ENCODE measurements around the gene SAMD1.

Gene SAMD1

DNA sequence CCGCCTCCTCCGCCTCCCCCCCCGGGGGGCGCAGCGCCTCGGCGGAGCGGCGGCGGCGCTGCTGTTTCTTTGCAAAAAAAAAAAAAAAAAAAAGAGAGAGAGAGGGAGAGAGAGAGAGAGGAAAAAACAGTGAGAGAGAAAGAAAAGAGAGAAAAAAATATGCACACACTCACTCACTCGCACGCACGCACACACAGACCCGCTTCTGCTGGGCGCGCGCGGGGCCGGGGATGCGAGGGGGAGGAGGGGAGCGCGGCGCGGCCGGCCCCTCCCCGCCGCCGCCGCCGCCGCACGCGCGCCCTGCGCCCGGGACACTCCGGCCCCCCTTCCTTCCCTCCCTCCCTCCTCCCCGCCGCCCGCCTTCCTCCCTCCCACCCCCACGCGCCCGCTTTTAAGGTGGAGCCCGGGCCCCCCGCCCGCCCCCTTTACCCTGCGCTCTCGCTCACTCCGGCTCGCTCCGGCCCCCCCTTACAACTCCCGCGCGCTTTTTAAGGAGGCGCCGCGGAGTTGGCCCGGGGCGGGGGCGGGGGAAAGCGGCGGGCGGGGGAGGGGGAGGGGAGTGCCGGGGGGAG lies at the start of gene SAMD1:
Gene SAMD1 (minus strand): TSS at position 243 of the 572 bp plus-strand sequence.
- DNase-seq, result peak; percentile 60 to 92

DNA sequence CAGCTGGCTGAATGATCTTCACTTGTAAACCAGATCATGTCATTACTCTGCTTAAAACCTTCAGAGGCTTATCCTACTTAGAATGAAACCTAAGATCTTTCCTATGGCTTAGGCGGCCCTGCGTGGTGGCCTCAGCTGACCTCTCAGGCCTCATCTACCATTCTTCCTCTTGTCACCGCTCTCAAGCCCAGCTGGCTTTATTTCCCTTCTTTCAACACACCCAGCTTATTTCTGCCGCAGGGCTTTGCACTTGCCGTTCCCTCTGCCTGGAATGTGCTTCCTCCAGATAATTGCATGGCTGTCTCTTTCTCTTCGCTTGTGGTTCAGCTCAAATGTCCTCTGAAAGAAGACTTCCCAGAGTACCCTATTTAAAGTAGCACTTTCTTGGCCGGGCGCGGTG lies 49.4 kb upstream of the SAMD1 start:
- DNase-seq, result no peak

DNA sequence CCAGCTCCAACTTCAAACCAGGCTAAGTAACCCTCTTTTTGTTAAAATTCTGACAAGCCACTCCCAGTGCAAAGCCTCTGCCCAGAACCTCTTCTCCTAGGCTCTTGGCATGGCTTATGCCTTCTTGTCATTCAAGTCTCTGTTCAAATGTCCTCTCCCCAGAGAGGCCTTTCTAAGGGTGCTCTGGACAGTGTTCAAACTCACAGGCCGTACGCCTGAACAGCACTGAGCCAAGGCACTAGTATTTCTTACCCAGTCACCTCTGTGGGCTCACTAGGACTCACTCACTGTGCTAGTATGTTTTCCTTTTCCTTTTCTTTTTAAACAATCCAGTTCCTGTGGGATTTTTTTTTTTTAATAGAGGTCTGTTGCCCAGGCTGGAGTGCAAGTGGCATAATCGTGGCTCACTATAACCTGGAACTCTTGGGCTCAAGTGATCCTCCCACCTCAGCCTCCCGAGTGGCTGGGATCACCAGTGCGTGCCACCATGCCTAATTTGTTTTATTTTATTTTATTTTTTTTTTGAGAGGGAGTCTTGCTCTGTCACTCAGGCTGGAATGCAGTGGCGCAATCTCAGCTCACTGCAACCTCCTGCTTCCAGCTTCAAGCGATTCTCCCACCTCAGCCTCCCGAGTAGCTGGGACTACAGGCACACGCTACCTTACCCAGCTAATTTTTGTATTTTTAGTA lies 48.2 kb upstream of the SAMD1 start:
- no peak for DNase-seq

DNA sequence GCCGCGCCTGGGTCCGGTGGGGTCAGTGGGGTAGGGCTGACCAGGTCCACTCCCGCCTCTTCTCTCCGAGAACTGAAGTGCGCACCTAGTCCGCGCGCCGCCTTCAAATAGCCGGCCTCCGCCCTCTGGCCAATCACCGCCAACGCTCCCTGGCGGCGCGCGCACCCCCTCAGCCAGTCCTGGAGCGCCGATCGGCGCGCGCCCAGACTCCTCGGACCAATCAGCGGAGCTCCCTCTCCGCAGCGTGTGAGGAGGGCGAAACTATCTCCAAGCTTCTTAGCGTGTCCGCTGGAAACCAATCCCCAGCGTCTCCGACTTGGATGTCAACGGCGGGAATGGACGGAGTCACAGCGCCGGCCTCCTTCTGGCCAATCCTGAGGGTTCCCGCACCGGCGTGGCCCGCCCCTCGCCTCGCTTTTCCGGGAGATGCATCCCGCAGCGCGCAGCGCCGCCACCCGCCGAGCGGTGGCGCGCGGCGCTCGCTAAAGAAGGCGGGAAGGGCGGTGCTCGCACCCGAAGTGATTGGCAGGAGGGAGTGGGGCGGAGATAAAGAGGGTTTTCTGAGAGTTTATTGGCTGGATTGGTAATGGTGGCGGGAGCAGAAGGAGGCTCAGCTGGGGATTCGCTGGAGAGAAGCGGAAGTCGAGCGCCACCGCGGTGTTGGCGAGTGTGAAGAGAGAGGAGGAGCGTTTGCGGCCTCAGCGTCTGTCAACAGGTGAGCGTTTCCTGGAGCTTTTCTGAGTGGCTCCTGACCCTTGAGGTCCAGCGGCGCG lies 46.1 kb upstream of the SAMD1 start, which contains the start of gene ASF1B:
Gene ASF1B (minus strand): TSS at position 81 of the 773 bp plus-strand sequence. CDS start 133 bp downstream, outside the sequence.
- DNase-seq, result peak; percentile 100

DNA sequence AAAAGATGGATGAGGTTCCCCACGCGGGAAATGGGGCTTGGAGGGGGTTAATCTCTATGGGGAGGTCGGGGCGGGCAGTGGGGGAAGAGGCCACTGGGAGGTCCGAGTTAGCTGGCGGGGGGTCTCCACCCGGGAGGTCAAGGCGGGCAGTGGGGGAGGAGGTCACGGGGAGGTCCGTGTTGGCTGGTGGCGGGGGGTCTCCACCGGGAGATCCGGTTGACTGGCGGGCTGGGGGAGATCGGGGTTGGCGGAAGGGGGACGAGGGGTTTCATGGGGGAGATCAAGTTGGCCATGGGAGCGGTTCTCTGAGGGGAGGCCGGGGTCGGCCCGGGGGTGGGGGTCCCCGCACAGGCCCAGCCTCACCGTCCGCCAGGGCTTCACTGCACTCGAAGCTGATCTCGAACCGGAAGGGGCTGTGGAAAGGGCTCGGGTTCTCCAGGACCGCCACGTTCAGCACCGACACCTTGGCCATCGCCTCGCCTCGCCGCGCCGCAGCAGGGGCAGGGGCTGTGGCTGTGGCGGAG lies 45.5 kb upstream of the SAMD1 start:
- no peak for DNase-seq

DNA sequence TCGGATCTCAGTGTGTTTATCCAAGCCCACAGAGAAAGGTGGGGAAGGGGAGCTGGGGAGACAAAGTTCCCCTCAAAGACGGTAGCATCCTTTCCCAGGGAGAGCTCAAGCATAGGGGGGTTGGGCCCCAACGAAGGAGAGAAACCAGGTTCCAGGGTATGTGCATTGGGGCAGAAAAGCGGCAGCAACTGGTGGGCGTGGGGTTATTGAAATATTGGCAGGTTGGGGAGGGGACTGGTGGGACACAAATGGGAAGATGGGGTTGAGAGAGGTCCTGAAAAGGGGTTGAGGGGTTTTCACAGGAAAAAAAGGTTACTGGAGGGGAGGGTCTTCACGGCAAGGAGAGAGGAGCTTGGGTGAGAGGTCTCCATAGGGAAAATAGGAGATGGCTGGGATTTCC lies 44.8 kb upstream of the SAMD1 start:
- no peak for DNase-seq

DNA sequence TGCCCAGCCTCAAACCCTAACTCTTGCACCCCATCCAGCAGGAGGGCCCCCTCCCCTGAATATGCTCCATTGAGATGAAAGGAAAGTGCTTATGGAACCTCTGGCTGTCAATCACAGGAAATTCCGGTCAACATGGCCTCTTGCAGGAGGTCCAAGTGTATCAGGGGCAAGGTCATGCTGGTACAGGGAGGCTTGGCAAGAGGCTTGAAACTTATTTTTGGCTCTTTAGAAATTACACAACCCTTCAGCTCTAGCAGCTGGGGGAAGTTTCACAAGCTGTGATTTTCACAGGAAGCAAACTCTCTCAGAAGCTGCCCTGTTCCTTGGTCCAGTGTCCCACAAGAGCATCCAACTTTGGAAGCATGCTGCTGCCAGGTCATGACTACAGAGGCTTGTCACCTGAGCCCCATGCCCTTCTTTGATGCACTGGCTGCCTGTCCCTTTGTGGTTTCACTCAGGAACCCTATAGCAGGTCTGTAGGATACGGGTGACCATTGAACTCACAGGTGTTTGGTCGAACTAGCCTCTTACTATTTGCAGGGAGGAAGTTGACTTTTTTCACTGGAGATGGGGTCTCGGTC lies 37.5 kb upstream of the SAMD1 start:
- DNase-seq, result no peak

DNA sequence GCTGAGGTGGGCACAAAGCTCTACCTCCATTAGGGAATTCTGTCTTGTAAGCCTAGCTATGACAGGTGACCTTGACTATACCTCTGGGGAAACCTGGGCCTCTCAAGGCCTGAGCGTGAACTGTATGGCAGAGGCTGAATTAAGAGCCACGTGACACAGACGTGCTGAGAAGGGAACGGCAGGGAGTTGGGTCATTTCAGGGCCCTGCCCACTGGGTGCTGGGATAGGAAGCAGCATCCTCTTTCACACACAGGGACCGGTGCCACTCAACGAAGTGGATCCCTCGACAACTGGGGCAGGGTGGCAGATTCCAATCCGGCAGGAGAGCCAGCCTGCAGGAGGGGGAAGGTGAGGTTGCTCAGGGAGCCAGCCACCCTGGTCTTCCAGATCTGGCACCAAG lies 36.6 kb upstream of the SAMD1 start:
- DNase-seq, result no peak

DNA sequence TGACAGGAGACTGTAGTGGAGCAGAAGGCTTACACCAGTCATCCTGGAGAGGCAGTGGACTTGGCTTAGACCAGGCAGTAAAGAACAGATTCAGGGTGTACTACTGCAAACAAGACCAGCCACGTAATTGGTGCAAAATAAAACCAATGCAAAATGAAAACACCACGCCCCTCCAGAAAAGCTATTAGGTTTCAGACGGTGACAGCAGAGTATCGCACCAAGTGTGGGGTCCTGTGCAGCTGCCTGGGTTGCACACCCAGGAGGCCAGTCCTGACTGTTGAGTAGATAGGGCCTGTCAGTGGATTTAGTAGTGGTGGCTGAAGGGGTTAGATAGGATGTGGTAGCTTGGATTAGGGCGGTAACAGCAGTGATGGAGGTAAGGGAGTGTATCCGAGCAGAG lies 32.4 kb upstream of the SAMD1 start:
- no peak for DNase-seq

DNA sequence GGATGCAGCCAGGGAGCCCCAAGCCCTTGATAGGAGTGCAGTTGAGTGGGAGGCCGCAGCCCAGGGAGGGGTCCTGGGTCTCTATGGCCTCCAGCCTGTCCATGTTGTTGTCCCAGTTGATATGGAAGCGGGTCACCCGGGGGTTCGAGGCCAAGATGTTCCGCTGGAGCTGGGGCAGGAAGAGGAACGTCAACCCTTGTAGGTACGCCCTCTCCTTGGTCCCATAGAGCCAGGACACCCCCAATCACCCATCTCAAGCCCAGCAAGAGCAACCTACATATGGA lies 29.9 kb upstream of the SAMD1 start:
- DNase-seq, result no peak

DNA sequence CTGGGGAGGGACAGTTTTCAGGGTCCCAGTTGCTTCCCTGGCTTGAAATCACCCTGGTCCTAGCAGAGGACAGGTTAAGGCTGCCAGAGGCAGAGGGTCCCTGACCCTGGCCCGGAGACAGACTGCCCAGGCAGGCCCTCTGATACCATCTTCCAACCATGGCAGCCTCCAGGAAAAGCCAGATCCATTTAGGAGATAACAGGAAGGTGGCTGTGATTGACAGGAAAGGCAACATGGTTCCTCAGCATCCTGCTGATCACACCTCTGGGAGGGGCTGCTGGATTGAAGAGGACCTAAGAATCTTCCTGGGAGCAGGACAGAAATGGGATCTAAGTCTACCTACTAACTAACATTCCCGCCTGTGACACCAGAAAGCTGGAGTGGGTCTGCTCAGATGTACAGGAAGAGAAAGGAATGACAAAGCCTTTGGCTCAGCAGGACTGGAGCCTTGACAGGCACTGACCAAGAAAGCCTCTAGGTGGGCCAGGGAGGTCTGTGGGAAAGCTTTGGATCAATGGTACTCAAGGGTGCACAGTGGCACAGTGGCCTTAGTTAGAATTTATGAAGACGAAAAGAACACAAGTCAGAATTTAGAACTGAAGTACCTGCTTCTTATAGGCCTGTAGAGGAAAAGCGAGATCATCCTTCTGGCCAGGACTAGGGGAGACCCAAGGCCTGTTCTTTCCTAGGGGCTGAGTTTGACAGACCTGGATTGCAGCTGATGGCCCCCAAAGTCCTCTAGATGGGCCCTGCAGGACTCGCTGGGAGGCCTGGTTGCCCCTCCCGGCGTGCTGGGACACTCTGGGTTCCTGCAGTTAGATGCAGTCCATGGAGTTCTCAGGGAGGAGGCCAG lies 29.3 kb upstream of the SAMD1 start:
- DNase-seq, result no peak

DNA sequence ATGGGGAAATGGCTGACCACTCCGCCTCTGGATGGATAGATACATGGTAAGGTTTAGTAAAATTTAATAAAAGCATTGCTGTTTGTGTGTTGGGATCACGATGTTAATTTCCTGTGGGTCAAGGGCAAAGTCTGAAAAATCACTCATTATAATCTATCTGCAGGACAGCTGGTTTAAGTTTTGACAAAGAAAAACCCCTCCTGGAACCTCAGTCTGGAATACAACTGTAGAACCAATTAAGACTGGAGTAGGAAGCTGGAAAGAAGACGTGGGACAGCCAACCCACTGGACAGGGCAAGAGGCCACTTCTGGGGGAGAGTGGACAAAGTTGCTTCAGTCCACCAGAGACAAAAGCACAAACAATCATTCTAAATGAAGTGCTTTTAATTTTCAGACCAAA lies 28.6 kb upstream of the SAMD1 start:
- no peak for DNase-seq

DNA sequence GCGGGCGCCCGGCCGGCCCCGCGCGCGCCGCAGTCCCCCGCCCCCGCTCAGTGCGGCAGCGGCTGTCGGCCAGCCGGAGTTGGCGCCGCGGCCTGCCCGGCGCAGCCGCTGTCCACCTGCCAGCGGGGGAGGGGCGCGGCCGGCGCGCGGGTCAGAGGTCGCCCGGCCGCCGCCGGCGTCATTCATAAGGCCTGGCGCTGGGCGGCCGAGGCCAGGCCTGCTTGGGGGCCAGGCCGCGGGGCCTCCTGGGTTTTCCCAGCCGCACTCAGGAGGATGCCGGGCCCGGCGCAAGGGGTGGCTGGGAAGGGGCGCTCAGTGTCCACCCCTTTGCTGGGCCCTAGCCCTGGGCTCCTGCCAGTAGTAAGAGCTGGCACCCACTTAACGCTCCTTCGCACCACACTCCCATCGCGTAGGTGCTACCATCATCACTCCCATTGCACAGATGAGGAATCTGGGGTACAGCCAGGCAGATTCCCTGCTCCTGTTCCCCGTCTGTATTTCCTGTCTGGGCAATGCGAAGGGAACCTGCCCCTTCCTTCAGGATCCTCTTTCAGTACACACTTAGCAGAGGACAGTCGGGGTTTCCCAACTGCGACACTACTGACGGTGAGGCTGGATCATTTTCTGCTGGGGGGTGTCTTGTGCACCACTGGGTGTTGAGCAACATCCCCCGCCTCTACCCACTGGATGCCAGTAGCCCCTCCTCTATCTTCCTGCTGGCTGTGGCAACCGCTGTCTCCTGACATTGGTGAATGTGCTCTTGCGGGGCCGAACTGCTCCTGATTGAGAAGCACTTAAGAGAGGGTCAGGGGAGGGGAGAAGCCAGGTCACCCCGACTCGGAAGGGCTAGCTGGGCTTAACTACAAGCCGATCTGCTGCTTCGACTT lies 27.9 kb upstream of the SAMD1 start:
- no peak for DNase-seq

DNA sequence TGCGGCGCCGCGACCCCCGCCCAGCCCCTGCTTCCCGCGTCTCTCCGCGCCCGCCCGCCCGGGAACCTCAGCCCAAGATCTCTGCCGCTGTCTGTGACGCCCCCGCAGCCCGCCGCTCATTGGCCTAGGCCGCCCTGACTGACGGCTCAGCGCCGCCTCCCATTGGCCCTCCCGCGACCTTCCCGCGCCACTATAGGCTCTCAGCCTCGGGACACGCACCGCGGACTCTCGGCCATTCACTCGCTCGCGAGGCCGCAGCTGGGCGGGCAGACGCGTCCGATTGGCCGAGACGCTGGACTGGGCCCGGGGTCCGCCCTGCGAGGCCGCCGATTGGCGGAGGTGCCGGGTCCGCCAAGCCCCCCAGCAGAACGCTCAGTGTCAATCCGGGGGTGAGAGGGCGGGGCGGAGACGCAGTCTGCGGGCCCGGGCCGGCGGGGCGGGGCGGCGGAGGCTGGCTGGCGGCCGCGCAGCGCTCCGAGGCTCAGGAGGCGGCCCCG lies 27.2 kb upstream of the SAMD1 start, which contains the start of gene PRKACA:
Gene PRKACA (minus strand): TSS at position 95 of the 497 bp plus-strand sequence. CDS start 215 bp downstream, outside the sequence.
- peak; percentile 98 to 100 for DNase-seq

DNA sequence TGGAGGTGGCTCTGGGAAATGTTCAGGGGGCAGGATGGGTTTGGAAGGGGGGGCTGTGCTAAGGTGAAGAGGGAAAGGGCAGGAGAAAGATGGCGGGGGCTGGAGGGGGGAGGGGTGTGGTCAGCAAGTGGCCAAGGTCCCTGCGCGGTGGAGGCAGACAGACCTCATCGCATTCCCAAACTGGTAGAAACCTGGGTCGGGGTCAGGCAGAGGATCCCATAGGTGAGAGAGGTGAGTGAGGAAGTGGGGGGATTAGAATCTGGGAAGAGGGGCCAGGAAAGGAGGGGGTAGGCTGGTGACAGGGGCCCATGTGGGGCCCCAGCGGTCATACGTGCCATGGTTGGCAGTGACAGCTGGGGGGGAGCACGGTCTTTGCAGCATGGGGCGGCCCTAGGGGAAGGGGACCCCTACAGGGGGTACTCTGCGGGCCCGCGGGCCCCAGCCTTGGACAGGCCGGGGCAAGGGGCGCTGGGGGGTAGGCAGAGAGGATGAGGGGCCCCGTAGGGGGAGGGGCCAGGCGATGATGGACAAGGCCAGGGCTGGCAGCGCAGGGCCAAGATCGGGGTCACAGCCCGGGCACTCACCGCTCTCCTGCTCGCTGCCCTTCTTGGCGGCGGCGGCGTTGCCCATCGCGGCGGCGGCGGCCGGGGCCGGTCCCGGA lies 26.5 kb upstream of the SAMD1 start:
- no peak for DNase-seq

DNA sequence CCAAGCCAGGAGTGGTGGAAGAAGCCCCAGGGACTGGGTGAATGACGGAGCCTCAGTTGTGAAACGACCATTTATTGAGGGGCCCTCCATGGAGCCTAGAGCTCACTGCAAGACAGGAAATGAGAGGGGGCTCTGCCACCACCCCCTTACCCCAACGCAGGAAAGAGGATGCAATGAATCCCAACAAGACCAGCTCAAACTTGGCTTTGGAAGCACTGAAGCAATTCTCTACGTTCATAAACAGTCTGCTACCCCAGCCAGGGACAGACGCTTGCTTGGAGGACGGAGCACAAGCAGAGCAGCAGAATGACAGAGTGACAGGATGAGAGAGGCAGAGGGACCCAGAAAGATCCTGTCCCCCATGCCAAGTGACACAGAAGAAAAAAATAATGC lies 26.0 kb upstream of the SAMD1 start:
- DNase-seq, result no peak

DNA sequence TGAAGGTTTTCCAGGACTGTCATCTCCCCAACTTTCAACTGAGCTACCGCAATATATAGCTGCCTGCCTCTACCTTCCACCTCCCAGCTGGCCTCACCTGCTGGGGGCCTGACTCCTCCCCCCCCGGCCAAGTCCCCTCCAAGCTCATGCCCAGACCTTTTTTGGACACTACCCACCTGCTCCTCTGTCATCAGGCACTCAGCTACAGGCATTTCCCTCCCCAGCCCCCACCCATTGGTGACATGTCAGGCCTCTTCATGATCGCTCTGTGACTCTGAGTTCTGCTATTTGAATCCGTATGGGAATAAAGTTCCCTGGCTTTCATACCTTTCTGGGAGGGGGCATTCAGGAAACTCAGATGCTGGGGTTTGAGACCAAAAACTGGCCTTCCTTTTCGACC lies 25.2 kb upstream of the SAMD1 start:
- no peak for DNase-seq

DNA sequence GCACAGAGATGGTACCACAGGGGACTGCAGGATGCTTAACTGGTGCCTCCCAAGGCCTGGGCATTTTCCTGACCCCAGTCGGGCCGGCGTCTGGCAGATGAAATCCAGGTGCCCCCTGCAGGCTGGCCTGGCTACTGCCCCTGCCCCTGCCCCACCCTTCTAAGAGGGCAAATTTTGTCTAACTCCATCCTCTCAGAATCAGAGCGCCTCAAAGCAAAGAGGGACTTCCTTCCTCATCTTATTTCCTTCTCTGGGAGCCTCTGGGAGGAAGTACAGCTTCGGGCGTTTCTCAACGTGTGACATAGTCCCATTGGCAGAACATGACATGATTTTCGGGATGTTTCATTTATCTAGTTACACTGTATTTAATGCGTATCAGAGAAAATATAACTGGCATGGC lies 24.3 kb upstream of the SAMD1 start:
- no peak for DNase-seq

DNA sequence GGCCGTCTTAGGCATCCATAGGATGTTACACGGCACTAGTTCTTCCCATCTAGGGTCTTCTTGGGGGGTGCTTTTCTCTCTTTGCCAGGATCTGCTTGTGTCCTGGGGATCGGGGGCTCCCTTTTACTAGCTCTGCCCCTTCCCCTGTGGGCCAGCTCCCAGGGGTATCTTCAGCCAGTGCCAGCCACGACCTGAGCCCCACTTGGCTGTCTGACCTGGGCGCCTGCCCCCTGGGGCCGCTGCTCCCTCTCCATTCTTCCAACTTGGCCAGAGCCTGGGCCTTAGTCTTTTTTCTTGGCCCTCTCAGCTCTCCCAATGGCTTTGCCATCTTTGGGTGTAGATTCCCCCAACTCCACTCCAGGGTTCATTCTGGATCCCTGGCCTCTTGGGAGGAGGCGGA lies 23.9 kb upstream of the SAMD1 start:
- no peak for DNase-seq

DNA sequence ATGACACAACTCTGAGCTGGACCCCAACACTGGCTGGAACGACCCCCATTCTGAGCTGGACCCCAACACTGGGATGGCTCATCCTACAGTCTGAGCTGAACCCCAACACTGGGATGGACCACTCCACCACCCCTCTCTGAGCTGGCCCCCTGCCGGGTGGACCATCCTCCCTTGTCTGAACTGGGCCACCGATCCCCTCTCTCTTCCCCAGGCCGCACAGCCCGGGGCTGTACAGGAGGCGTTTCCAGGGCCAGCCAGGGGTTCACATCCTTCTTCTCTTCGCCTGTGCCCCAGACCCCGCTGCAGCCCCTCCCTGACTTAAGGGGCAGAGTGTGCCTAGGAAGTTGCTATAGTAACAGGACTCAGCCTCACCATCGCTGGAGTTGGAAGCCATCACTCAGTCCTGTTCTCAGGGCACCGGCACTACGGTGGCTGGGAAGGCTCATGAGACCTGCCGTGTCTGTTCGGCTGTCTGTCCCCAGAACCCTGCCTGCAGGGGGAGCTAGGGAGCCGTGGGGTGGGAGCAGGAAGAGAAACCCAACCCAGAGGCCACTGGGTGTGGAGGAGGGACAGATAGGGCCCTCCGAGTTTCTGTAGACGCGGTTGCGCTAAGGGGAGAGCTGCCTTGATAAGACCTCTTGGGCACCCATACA lies 23.3 kb upstream of the SAMD1 start:
- DNase-seq, result no peak

All from NCI-H446 (cell line).